Measurements from ENCODE around the gene OCA2. TPM values are rescaled to one million over a fixed set of nuclear protein-coding genes. Genes with fewer than 3 reads are reported as not detected.

The OCA2 gene
- total RNA-seq, 1 experiment from 2014 or later, result 0.31 TPM

DNA sequence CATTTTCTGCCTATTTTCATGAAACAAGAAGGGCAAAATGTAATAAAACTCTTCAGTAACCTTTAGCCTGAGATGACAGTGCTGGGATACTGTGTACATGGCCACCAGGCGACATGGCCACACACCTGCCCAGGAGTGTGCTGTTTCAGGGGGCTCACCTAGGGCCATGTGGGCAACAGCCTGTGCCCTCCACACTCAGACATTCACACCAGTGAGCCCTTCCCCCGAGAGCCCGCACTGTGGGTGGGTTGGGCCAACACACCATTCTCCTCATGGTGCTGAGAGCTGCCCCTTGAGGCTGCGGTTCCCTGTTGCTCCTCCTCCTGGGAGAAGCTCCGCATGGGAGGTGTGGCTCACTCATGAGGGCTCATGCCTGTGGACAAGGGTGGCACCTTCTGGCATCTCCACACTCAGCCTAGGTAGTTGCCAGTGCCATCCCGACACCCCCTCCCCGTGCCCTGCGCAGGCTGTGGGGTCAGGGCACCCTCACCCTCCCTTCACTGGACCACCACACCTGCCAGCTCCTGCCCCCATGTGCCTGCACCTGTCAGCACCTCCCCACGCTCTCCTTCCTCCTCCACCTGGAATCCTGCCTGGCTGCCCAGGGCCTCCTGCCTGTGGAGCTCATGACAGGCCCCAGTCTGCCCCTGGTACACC lies 19.7 kb downstream of the OCA2 start:
- Histone ChIP-seq H3T11ph (ENCODE audit: low read length) (no peak overlapping the region), H3K18ac (ENCODE audit: insufficient read length, low read depth, low read length) (no peak overlapping the region), H3K56ac (ENCODE audit: insufficient read length, low read depth, low read length) (no peak overlapping the region), H4K20me1 (ENCODE audit: control insufficient read depth, insufficient read depth, insufficient read length) (no peaks in the 10 kb centered on the region), H3K14ac (ENCODE audit: insufficient read depth, low read length) (no peak overlapping the region; the same call in 1 of the 2 replicates), H3K4ac (ENCODE audit: low read depth, low read length) (no peak overlapping the region), H4K91ac (ENCODE audit: insufficient read length, low read depth, low read length) (no peak overlapping the region), H3K23me2 (ENCODE audit: insufficient read length, low read depth, low read length, poor library complexity, severe bottlenecking) (no peaks in the 10 kb centered on the region), H4K8ac (replicated peaks; ENCODE audit: insufficient read length, low read depth, low read length) (no peak overlapping the region), H3K23ac (ENCODE audit: insufficient read length, low read depth, low read length) (no peak overlapping the region), H2BK20ac (ENCODE audit: low read depth, low read length, poor library complexity, severe bottlenecking) (no peak overlapping the region), H2BK120ac (ENCODE audit: low read depth, low read length, poor library complexity, severe bottlenecking) (no peak overlapping the region), H3K27ac (ENCODE audit: insufficient read length, low read depth, low read length) (no peak overlapping the region), H3K9me3 (ENCODE audit: control insufficient read depth, low read depth, low read length) (no peaks in the 10 kb centered on the region), H3K4me1 (ENCODE audit: insufficient read depth, low read length) (no peaks in the 10 kb centered on the region), H2AK5ac (ENCODE audit: insufficient read length, low read length) (no peak overlapping the region), H2BK5ac (ENCODE audit: insufficient read length, low read length) (no peak overlapping the region), H2BK15ac (ENCODE audit: low read depth, low read length) (no peak overlapping the region), H2BK12ac (ENCODE audit: insufficient read length, low read depth, low read length) (no peak overlapping the region), H2AFZ (ENCODE audit: low read length) (no peak overlapping the region), H4K5ac (ENCODE audit: insufficient read length, low read depth, low read length) (no peak overlapping the region), H3K79me1 (ENCODE audit: insufficient read depth, low read depth, low read length, poor library complexity, severe bottlenecking) (no peaks in the 10 kb centered on the region), H3K4me2 (ENCODE audit: insufficient read depth, insufficient read length, low read length) (no peak overlapping the region), H3K27me3 (ENCODE audit: insufficient read depth, low read length) (no peaks in the 10 kb centered on the region), H3K79me2 (ENCODE audit: insufficient read depth, low read length) (no peaks in the 10 kb centered on the region), H3K9ac (ENCODE audit: extremely low read depth, insufficient read length, low read length) (no peak overlapping the region)
- peaks cover 9% of the 10 kb centered on the region for H3K27me3 Mint-ChIP-seq (ENCODE audit: low read depth)
- DNase-seq, result no peak
- H3K36me3 Mint-ChIP-seq (ENCODE audit: insufficient read depth in 1 of 3, low read depth in 3 of 3), result no peaks in the 10 kb centered on the region
- peaks cover 3 to 9% of the 10 kb centered on the region in 2 experiments for H3K4me1 Mint-ChIP-seq
- WGBS (ENCODE audit: extremely low coverage, insufficient read length, low lambda C conversion rate), result no CpG with 5 or more reads among the region's 9 CpGs
- no peak overlapping the region for H3K4me3 Mint-ChIP-seq
- H3K27ac Mint-ChIP-seq, result no peak overlapping the region
- TF ChIP-seq, protein P1, sequence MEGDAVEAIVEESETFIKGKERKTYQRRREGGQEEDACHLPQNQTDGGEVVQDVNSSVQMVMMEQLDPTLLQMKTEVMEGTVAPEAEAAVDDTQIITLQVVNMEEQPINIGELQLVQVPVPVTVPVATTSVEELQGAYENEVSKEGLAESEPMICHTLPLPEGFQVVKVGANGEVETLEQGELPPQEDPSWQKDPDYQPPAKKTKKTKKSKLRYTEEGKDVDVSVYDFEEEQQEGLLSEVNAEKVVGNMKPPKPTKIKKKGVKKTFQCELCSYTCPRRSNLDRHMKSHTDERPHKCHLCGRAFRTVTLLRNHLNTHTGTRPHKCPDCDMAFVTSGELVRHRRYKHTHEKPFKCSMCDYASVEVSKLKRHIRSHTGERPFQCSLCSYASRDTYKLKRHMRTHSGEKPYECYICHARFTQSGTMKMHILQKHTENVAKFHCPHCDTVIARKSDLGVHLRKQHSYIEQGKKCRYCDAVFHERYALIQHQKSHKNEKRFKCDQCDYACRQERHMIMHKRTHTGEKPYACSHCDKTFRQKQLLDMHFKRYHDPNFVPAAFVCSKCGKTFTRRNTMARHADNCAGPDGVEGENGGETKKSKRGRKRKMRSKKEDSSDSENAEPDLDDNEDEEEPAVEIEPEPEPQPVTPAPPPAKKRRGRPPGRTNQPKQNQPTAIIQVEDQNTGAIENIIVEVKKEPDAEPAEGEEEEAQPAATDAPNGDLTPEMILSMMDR (conservative IDR thresholded peaks at IDR 0.05), result no peak
- peaks cover 0 to 3% of the 10 kb centered on the region in 2 experiments; a peak in 1 of 5 replicates for H3K9me3 Mint-ChIP-seq

Measured in H9 (cell line).